H7 (cell line): ENCODE results near the gene CUTC. TPM values are rescaled to one million over a fixed set of nuclear protein-coding genes. Genes with fewer than 3 reads are reported as not detected.

ENCODE experiments used
- DNase-seq: peaks from one replicate; pipeline ENCODE4 v3.0.0; 2012
- H3K27me3 ChIP-seq: 2 replicates; pipeline ENCODE4 v1.6.0; 2011; ENCODE audit warnings: mild to moderate bottlenecking, low read length; ENCODE audit not compliant: control insufficient read depth, insufficient read depth
- H3K36me3 ChIP-seq: replicated peaks from 2 replicates; pipeline ENCODE4 v1.5.1; 2011; ENCODE audit warnings: low read length; ENCODE audit not compliant: control insufficient read depth, insufficient read depth
- H3K4me3 ChIP-seq: 2 replicates; pipeline ENCODE4 v1.5.1; 2011; ENCODE audit warnings: low read depth, mild to moderate bottlenecking, control low read depth, low read length, moderate library complexity; ENCODE audit not compliant: insufficient read depth
- total RNA-seq: library from RNA; depleted of rRNA; stranded (reverse); fragments of >200 nt; shearing (Covaris generic); gene quantifications from 2 replicates; pipeline ENCODE4 v1.2.3, GENCODE V29; 2014; rRNA removed

The CUTC gene
- total RNA-seq, 1 experiment from 2014 or later: 29.4 TPM

GRCh38 chr10:99805190-99805589 is 73.2 kb downstream of the CUTC start:
- Histone ChIP-seq H3K4me3 (no peak overlapping the region), H3K36me3 (no peaks in the 10 kb centered on the region), H3K27me3 (no peaks in the 10 kb centered on the region)
- no peak for DNase-seq

Other genes with a start within 250 kb of the CUTC start
- not detected in 2 replicates for gene NKX2-3, start 199.3 kb upstream of the CUTC start, total RNA-seq
- gene SLC25A28, start 111.8 kb upstream of the CUTC start, total RNA-seq: 21.5 and 24.0 TPM in 2 replicates
- gene ENTPD7, start 72.7 kb upstream of the CUTC start, total RNA-seq: 8.2 and 8.6 TPM in 2 replicates
- 41.7 and 58.4 TPM in 2 replicates for gene COX15, start 107 bp upstream of the CUTC start, total RNA-seq
- gene ABCC2, start 50.4 kb downstream of the CUTC start, total RNA-seq: 0.14 and 0.44 TPM in 2 replicates